ENCODE data around the gene RASA2. TPM values are rescaled to one million over a fixed set of nuclear protein-coding genes. Genes with fewer than 3 reads are reported as not detected.

The RASA2 gene
- total RNA-seq: 1 to 10 TPM; 5.2 to 7.8 TPM
- long read RNA-seq, partial matches to known transcripts: 1 of 2 reads
- long read RNA-seq, other reads (novel, unspliced or antisense): 1 of 2 reads

DNA sequence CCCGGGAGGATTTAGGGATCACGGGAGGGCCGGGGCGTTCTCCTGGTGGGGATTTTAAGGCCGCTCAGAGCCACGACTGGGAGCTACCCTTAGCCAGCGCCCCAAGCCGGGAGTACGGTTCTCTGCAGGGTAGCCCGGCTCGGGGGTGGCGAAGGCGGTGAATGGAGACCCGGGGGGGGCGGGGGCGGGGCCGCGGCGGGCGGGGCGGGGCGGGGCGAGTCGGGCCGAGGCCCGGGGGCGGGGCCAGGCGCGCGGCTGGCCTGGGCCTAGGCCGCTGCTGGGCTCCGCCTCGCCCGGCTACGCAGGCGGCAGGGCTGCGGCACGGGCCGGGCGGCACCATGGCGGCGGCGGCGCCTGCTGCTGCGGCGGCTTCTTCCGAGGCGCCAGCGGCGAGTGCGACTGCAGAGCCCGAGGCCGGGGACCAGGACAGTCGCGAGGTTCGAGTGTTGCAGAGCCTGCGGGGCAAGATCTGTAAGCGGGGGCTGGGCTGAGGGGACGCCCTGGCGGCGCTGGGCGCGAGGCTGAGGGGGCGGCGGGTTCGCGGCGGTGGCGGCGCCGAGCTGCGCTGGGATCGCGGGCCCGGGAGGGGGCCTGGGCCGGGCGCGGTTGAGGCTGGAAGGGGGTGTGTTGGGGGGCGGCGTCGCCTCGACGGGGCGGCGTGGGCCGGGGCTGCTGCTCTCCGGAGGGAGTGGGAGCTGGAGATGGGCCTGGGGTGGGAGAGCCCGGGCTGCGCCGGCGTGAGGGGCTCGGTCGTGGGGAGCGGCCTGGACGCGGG, at the start of gene RASA2:
TSS of gene RASA2 (plus strand) at position 282 of the 775 bp plus-strand sequence. CDS start at position 339, 57 bp downstream.
- ATAC-seq (peak; percentile 95 to 97), DNase-seq (peak; percentile 78)
- intact Hi-C loops (cut with DNase I): no loop called here

- intact Hi-C loops (cut with DNase I): loop anchor here in 1 of 2 donors (5.0 kb wide), 1 partner anchor 37 kb away; no protein-coding TSS in a partner anchor
- ATAC-seq (no peak), DNase-seq (no peak)
These were observed 47.2 kb upstream of the RASA2 start for GRCh38 chr3:141439589-141439988.

DNA sequence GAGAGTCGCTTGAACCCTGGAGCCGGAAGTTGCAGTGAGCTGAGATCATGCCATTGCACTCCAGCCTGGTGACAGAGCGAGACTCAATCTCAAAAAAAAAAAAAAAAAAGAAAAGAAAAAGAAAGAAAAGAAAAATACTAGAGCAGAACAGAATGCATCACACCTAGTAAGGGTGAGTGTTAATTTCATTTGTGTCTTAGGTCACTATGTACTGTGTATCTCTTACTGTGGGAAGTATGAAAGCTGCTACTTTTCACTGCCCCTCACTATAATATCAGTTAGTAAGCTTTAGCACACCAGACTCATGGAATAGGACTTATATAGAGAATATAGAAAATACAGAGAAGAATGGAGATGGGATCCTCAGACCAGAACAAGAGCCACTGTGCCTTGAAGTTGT, 45.9 kb upstream of the RASA2 start:
- DNase-seq: no peak
- no peak for ATAC-seq
- intact Hi-C loops (cut with DNase I): loop anchor here in 1 of 2 donors (10.0 kb wide), 1 partner anchor 206 kb away; the partner anchor contains the start of gene PXYLP1

DNA sequence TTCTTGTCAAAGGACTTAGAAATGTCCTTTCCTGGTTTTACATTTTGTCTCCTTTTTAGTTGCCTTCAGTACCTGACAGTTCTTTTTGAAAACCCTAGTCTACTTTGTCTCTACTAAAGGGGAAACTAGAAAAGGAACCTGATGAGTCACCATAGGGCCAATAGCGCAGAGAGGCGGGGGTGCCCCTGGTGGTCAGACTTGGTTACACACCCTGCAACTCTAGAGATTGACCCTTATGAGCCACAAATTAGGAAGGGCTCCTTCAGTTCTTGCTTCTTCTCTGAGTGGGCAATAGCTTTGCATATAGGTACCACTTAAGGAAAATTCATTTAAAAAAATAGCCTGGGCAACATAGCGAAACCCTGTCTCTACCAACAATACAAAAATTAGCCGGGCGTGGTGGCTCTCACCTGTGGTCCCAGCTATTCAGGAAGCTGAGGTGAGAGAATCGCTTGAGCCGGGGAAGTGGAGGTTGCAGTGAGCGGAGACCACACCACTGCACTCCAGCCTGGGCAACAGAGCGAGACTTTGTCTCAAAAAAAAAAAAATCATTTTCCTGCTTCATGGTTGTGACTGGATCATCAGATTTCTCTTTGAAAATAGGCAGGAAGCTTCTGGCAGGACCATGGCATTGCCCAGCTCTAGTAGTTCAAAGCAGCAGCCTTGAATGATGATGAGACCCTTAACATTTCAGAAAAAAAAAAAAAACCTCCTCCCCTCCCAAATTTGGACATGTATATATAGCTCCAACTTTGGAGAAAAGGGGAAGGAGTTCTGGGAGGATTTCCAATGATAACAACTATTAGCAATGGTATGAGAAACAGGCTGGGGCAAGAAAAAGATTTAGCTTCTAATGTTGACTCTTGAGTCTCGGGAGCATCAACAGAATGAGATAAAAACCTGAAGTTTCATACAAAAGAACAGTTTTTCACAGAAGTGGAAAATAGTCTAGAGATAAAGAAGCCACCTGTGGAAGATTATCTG, 45.2 kb upstream of the RASA2 start:
- ATAC-seq (peak; percentile 83 to 85), DNase-seq (peak; percentile 78)
- intact Hi-C loops (cut with DNase I): loop anchor here in 1 of 2 donors (10.0 kb wide), 1 partner anchor 207 kb away; the partner anchor contains the start of gene PXYLP1

DNA sequence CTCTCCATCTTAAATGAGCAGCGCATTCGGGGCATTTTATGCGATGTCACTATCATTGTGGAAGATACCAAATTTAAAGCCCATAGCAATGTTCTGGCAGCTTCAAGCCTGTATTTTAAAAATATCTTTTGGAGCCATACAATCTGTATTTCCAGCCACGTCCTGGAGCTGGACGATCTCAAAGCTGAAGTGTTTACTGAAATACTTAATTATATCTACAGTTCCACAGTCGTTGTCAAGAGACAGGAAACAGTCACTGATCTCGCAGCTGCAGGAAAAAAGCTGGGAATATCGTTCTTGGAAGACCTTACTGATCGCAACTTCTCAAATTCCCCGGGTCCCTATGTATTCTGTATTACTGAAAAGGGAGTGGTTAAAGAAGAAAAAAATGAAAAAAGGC, 44.4 kb upstream of the RASA2 start:
- DNase-seq (no peak), ATAC-seq (peak; percentile 15 to 35)
- intact Hi-C loops (cut with DNase I): loop anchor here in 1 of 2 donors (10.0 kb wide), 1 partner anchor 208 kb away; the partner anchor contains the start of gene PXYLP1

- DNase-seq: no peak
- intact Hi-C loops (cut with DNase I): loop anchor here in 1 of 2 donors (10.0 kb wide), 1 partner anchor 208 kb away; the partner anchor contains the start of gene PXYLP1
- peak in 1 of 2 donors; percentile 13 for ATAC-seq
These were observed 43.9 kb upstream of the RASA2 start for GRCh38 chr3:141442914-141443313.

DNA sequence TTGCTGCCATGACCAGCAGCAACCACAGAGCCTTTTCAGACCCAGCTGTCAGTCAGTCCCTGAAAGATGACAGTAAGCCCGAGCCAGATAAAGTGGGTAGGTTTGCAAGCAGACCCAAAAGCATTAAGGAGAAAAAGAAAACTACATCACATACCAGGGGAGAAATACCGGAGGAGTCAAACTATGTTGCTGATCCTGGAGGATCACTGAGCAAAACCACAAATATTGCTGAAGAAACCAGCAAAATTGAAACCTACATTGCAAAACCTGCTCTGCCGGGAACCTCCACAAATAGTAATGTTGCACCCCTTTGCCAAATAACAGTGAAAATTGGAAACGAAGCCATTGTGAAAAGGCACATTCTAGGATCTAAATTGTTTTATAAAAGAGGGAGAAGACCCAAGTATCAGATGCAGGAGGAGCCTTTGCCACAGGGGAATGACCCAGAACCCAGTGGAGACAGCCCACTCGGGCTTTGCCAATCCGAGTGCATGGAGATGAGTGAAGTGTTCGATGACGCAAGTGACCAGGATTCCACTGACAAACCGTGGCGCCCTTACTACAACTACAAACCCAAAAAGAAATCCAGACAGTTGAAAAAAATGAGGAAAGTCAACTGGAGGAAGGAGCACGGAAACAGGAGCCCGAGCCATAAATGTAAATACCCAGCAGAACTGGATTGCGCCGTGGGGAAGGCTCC, 42.1 kb upstream of the RASA2 start:
- no peak for ATAC-seq
- no peak for DNase-seq
- intact Hi-C loops (cut with DNase I): loop anchor here in 1 of 2 donors (10.0 kb wide), 1 partner anchor 210 kb away; the partner anchor contains the start of gene PXYLP1

GRCh38 chr3:141445990-141446389, 40.8 kb upstream of the RASA2 start:
- ATAC-seq (no peak), DNase-seq (no peak)
- intact Hi-C loops (cut with DNase I): loop anchor here in 1 of 2 donors (10.0 kb wide), 1 partner anchor 211 kb away; the partner anchor contains the start of gene PXYLP1

DNA sequence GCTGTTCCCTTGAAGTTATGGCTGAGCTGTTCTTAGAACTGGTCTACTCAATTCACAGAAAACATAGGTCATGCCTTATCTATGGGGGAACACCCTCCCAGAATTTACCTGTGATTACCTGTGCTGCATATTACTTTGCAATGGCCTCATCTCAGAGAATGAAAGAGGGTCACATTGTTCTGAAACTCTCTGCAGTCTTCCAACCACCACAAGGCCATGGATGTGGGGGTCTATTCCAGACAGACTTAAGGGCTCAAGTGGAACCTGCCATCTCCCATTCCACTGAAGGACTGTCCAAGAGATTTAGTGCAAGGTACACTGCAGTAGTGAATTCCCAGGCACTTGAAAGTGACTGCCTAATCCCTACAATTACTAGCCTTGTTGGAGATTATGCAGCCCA, 40.1 kb upstream of the RASA2 start:
- no peak for DNase-seq
- ATAC-seq: no peak
- intact Hi-C loops (cut with DNase I): loop anchor here in 1 of 2 donors (10.0 kb wide), 1 partner anchor 212 kb away; the partner anchor contains the start of gene PXYLP1

GRCh38 chr3:141447383-141447782, 39.4 kb upstream of the RASA2 start:
- ATAC-seq (no peak), DNase-seq (no peak)
- intact Hi-C loops (cut with DNase I): loop anchor here in 1 of 2 donors (10.0 kb wide), 1 partner anchor 213 kb away; the partner anchor contains the start of gene PXYLP1

DNA sequence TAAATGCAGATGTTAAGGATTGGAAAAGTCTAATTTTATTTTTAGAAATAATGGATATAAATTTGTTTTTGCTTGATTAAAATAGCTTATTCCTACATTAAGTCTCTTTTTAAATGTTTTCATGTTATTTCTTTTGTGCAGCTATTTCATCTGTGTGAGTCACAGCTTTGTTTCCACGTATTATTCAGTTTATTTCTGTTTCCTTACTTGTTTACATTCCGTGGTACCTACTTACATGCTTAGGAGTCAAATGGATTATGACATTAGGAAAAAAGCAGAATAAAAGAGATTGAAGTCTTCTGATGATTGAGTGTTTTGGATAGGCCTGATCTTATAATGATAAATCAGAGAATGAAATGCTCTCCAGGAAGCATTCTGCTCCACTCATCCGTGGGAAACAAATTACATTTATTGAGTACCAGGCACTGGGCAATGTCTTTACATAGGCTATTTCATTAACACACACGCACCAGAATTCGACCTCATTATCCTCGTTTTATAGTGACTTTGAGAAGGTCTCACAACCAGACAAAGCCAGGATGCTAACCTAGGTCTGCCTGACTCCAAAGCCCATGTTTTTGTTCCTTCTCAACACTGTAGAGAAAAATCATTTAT, 38.1 kb upstream of the RASA2 start:
- DNase-seq (no peak), ATAC-seq (no peak)
- intact Hi-C loops (cut with DNase I): loop anchor here in 1 of 2 donors (10.0 kb wide), 1 partner anchor 214 kb away; the partner anchor contains the start of gene PXYLP1

- intact Hi-C loops (cut with DNase I): loop anchor here in 1 of 2 donors (10.0 kb wide), 1 partner anchor 215 kb away; the partner anchor contains the start of gene PXYLP1
- no peak for ATAC-seq
- DNase-seq: no peak
These were observed 37.4 kb upstream of the RASA2 start for GRCh38 chr3:141449424-141449823.

GRCh38 chr3:141450727-141451375, 36.0 kb upstream of the RASA2 start:
- intact Hi-C loops (cut with DNase I): loop anchor here (5.0 kb wide), 1 partner anchor 139 kb away; no protein-coding TSS in a partner anchor
- DNase-seq (no peak), ATAC-seq (peak in 1 of 2 donors; percentile 11)

- ATAC-seq (peak; percentile 72 to 73), DNase-seq (no peak)
- intact Hi-C loops (cut with DNase I): loop anchor here (2.0 to 5.0 kb wide), 2 partner anchors 91 to 140 kb away; no protein-coding TSS in a partner anchor
These were observed 34.8 kb upstream of the RASA2 start for GRCh38 chr3:141452045-141452444.

DNA sequence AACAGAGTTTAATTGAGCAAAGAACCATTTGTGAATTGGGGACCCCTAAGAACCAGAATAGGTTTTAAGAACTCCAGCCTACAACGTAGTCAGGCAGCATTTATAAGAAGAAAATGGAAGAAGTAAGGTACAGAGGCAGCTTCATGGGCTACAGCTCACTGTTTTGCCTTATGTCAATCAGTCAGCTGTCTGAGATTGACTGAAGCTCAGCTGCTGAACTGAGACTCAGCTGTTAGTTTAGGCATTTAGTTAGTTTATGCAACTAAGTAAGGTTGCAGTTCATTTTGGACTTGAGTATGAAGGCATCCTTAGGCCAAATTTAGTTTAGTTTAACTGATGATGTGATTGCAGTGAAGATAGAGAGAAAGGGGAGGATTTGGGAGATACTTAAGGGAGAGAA, 34.1 kb upstream of the RASA2 start:
- intact Hi-C loops (cut with DNase I): loop anchor here (2.0 to 5.0 kb wide), 2 partner anchors 92 to 140 kb away; no protein-coding TSS in a partner anchor

DNA sequence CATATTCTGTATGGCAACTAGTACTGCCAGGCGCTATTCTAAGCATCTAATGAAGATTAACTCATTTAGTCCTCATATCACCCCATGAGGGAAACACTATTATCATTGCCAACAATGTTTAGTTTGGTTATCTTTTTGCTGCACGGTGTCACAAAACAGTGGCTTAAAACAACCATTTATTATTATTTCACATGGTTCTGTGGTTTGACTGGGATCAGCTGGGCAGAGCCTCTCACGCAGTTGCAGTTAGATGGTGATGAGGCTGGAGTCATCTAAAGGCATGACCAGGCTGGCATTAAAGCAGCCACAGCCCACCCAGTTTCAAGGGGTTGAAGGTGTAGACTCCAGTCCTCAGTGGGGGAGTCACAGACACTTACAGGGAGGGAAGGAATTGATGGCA, 32.8 kb upstream of the RASA2 start:
- intact Hi-C loops (cut with DNase I): loop anchor here (2.0 to 5.0 kb wide), 2 partner anchors 93 to 142 kb away; no protein-coding TSS in a partner anchor
- DNase-seq: no peak
- ATAC-seq: no peak

More for the DNA sequence above, 34.1 kb upstream of the RASA2 start:
- no peak for ATAC-seq
- DNase-seq: no peak

All from left cardiac atrium (tissue), 4 donors.